H1 (cell line): ENCODE data around the gene ANKS1A. TPM values are rescaled to one million over a fixed set of nuclear protein-coding genes. Genes with fewer than 3 reads are reported as not detected.

Experiments
- CTCF ChIA-PET: fragments of 300-600 bp; sonication (Branson Sonifier 250); formaldehyde crosslinking; loops from one replicate; lab custom pipeline; 2021; ENCODE audit not compliant: partially characterized antibody; lab: Charles Lee
- POLR2A ChIA-PET: fragments of 300-600 bp; sonication (Branson Sonifier 250); formaldehyde crosslinking; loops from one replicate; lab custom pipeline; 2021; ENCODE audit warnings: inconsistent platforms; ENCODE audit not compliant: partially characterized antibody; lab: Charles Lee
- DNase-seq, 2 experiments: peaks; one replicate each; pipeline versions ENCODE4 v3.0.0 to v3.0.0-alpha.2; 2010 to 2022; ENCODE audit warnings: low spot score in 2 of 2, low read depth in 1 of 2, mixed read lengths in 1 of 2
- FAIRE-seq: peaks from 2 replicates; lab custom pipeline; 2011; peaks lifted over from hg19 to GRCh38; lab: Jason Lieb, UNC
- H2AFZ ChIP-seq: 2 replicates; pipeline ENCODE4 v1.8.1; 2012; ENCODE audit warnings: low read length, inconsistent platforms
- H2AK5ac ChIP-seq: 2 replicates; pipeline ENCODE4 v1.6.1; 2013; ENCODE audit warnings: low read depth, low read length
- H2BK120ac ChIP-seq: replicated peaks from 2 replicates; pipeline ENCODE3; 2013; ENCODE audit warnings: low read depth, low read length, inconsistent platforms
- H2BK12ac ChIP-seq: 2 replicates; pipeline ENCODE4 v1.6.1; 2013; ENCODE audit warnings: low read depth, low read length
- H2BK15ac ChIP-seq: 2 replicates; pipeline ENCODE4 v1.6.1; 2013; ENCODE audit warnings: low read length
- H2BK20ac ChIP-seq: 2 replicates; pipeline ENCODE4 v1.6.1; 2013; ENCODE audit warnings: low read length
- H2BK5ac ChIP-seq: 2 replicates; pipeline ENCODE4 v1.6.1; 2013; ENCODE audit warnings: low read depth, low read length
- H3K14ac ChIP-seq: 2 replicates; pipeline ENCODE4 v1.6.1; 2013; ENCODE audit warnings: inconsistent platforms; ENCODE audit not compliant: insufficient read length
- H3K18ac ChIP-seq: 2 replicates; pipeline ENCODE4 v1.6.1; 2013; ENCODE audit warnings: low read length; ENCODE audit errors: extremely low read depth
- H3K23ac ChIP-seq: 2 replicates; pipeline ENCODE4 v1.6.1; 2013; ENCODE audit warnings: inconsistent platforms; ENCODE audit not compliant: insufficient read length
- H3K23me2 ChIP-seq: 2 replicates; pipeline ENCODE4 v1.6.1; 2013; ENCODE audit warnings: low read depth, low read length
- H3K27ac ChIP-seq: 2 replicates; pipeline ENCODE4 v1.6.1; 2011; ENCODE audit warnings: low read depth, low read length, inconsistent platforms
- H3K27me3 ChIP-seq, 4 experiments: replicated peaks in 1 of 4; 1 replicate in 1 of 4; 2 replicates in 3 of 4; pipeline versions ENCODE4 v1.6.1 to v1.8.1; 2011 to 2013; ENCODE audit warnings: low read length in 3 of 4, mild to moderate bottlenecking in 3 of 4, inconsistent platforms in 2 of 4, mixed read lengths in 2 of 4, moderate library complexity in 1 of 4; ENCODE audit not compliant: control insufficient read depth in 3 of 4, insufficient read depth in 3 of 4; ENCODE audit errors: extremely low read depth in 1 of 4
- H3K36me3 ChIP-seq, 4 experiments: 2 replicates each; pipeline versions ENCODE4 v1.6.1 to v1.8.1; 2011 to 2013; ENCODE audit warnings: mild to moderate bottlenecking in 4 of 4, low read length in 3 of 4, moderate library complexity in 2 of 4, control low read depth in 1 of 4, inconsistent platforms in 1 of 4; ENCODE audit not compliant: insufficient read depth in 4 of 4, control insufficient read depth in 2 of 4
- H3K4ac ChIP-seq: replicated peaks from 2 replicates; pipeline ENCODE3; 2013; ENCODE audit warnings: low read length, low read depth, mixed read lengths, inconsistent platforms; ENCODE audit not compliant: insufficient read length
- H3K4me1 ChIP-seq, 4 experiments: replicated peaks in 1 of 4; 1 replicate in 1 of 4; 2 replicates in 3 of 4; pipeline versions ENCODE4 v1.6.1 to v1.8.1; 2011 to 2013; ENCODE audit warnings: low read length in 3 of 4, inconsistent platforms in 2 of 4, mixed read lengths in 1 of 4; ENCODE audit not compliant: insufficient read depth in 4 of 4, control insufficient read depth in 3 of 4
- H3K4me2 ChIP-seq, 2 experiments: 2 replicates each; pipeline versions ENCODE4 v1.6.1 to v1.8.1; 2011 to 2013; ENCODE audit warnings: low read depth in 2 of 2, low read length in 2 of 2, control low read depth in 1 of 2, inconsistent platforms in 1 of 2, mild to moderate bottlenecking in 1 of 2; ENCODE audit not compliant: insufficient read depth in 1 of 2
- H3K4me3 ChIP-seq, 4 experiments: fragments of 200-600, 300-600 bp in 1 of 4; sonication (generic), shearing (Covaris generic), sonication (Bioruptor Twin) in 1 of 4; 2 replicates each; pipeline versions ENCODE4 v1.5.1 to v1.8.1; 2011 to 2016; ENCODE audit warnings: low read length in 4 of 4, low read depth in 3 of 4, control low read depth in 2 of 4, inconsistent platforms in 2 of 4, mild to moderate bottlenecking in 2 of 4, mixed read lengths in 1 of 4, moderate library complexity in 1 of 4; ENCODE audit not compliant: insufficient read depth in 2 of 4; ENCODE audit errors: extremely low read depth in 1 of 4
- H3K56ac ChIP-seq: replicated peaks from 2 replicates; pipeline ENCODE3; 2013; ENCODE audit warnings: low read depth, mild to moderate bottlenecking, mixed read lengths, low read length, inconsistent platforms; ENCODE audit not compliant: insufficient read length
- H3K79me1 ChIP-seq: 2 replicates; pipeline ENCODE4 v1.6.1; 2013; ENCODE audit warnings: low read depth, low read length, control low read depth
- H3K79me2 ChIP-seq, 2 experiments: 2 replicates each; pipeline versions ENCODE4 v1.6.1 to v1.8.1; 2012 to 2013; ENCODE audit warnings: low read length in 2 of 2, mild to moderate bottlenecking in 2 of 2, inconsistent platforms in 1 of 2; ENCODE audit not compliant: insufficient read depth in 2 of 2, control insufficient read depth in 1 of 2
- H3K9ac ChIP-seq, 4 experiments: replicated peaks in 1 of 4; 1 replicate in 1 of 4; 2 replicates in 3 of 4; pipeline versions ENCODE4 v1.6.1 to v1.8.1; 2011 to 2013; ENCODE audit warnings: low read depth in 3 of 4, low read length in 3 of 4, control low read depth in 2 of 4, mild to moderate bottlenecking in 2 of 4, moderate library complexity in 2 of 4, inconsistent platforms in 1 of 4; ENCODE audit errors: extremely low read depth in 1 of 4
- H3K9me3 ChIP-seq, 2 experiments: 2 replicates each; pipeline versions ENCODE4 v1.6.1 to v1.8.1; 2012 to 2013; ENCODE audit warnings: mild to moderate bottlenecking in 2 of 2, moderate library complexity in 2 of 2, control low read depth in 1 of 2, inconsistent platforms in 1 of 2, low read depth in 1 of 2, low read length in 1 of 2, mixed read lengths in 1 of 2; ENCODE audit not compliant: insufficient read depth in 2 of 2
- H4K20me1 ChIP-seq, 2 experiments: replicated peaks in 1 of 2; 2 replicates each; pipeline versions ENCODE3 to v1.8.1; 2011 to 2013; ENCODE audit warnings: inconsistent platforms in 2 of 2, low read length in 2 of 2, mild to moderate bottlenecking in 1 of 2; ENCODE audit not compliant: insufficient read depth in 2 of 2, control insufficient read depth in 1 of 2
- H4K5ac ChIP-seq: 2 replicates; pipeline ENCODE4 v1.6.1; 2013; ENCODE audit warnings: low read length, low read depth, mixed read lengths, inconsistent platforms; ENCODE audit not compliant: insufficient read length
- H4K8ac ChIP-seq: 2 replicates; pipeline ENCODE4 v1.8.0; 2013; ENCODE audit warnings: mild to moderate bottlenecking, moderate library complexity, low read length, inconsistent platforms; ENCODE audit not compliant: insufficient read depth; ENCODE audit errors: extremely low read depth
- H4K91ac ChIP-seq: replicated peaks from 2 replicates; pipeline ENCODE3; 2013; ENCODE audit warnings: low read length, mixed read lengths, inconsistent platforms; ENCODE audit not compliant: insufficient read length
- CBX5 ChIP-seq: fragments of 300-800, 300-1000 bp; sonication (generic); IDR thresholded peaks from 2 replicates; pipeline ENCODE4 v1.7.1; 2016; ENCODE audit warnings: antibody characterized with exemption, low read length, low read depth
- CREB1 ChIP-seq: IDR thresholded peaks from 2 replicates; pipeline ENCODE4 v1.6.1; 2012; ENCODE audit warnings: inconsistent platforms
- MAFK ChIP-seq: IDR thresholded peaks from 2 replicates; pipeline ENCODE4 v1.6.1; 2012; ENCODE audit warnings: low read depth, mild to moderate bottlenecking, improper control_type of control experiment, low read length
- PHF8 ChIP-seq: fragments of 200-600 bp; sonication (generic); conservative IDR thresholded peaks from 2 replicates; pipeline ENCODE4 v1.7.1; 2012; ENCODE audit warnings: low read depth, mild to moderate bottlenecking, inconsistent platforms, low read length, moderate library complexity
- POU5F1 ChIP-seq: IDR thresholded peaks from 2 replicates; pipeline ENCODE4 v1.6.1; 2011; ENCODE audit warnings: low read depth, mild to moderate bottlenecking, low read length, moderate library complexity
- RBBP5 ChIP-seq: IDR thresholded peaks from 2 replicates; pipeline ENCODE4 v1.7.1; 2012; ENCODE audit warnings: low read depth, mild to moderate bottlenecking, inconsistent platforms, low read length, moderate library complexity, borderline replicate concordance
- SIX5 ChIP-seq: IDR thresholded peaks from 2 replicates; pipeline ENCODE4 v1.6.1; 2011; ENCODE audit warnings: mild to moderate bottlenecking, low read depth, low read length
- SP1 ChIP-seq: IDR thresholded peaks from 2 replicates; pipeline ENCODE4 v1.6.1; 2011; ENCODE audit warnings: low read depth, low read length
- SRF ChIP-seq: IDR thresholded peaks from 2 replicates; pipeline ENCODE4 v1.6.1; 2011; ENCODE audit warnings: mild to moderate bottlenecking, low read depth, low read length, moderate library complexity
- TEAD4 ChIP-seq: IDR thresholded peaks from 2 replicates; pipeline ENCODE4 v1.6.1; 2012; ENCODE audit warnings: low read depth, low read length, inconsistent platforms, mixed read lengths
- WGBS, 2 experiments: shearing (Covaris generic) in 1 of 2; methylation state at CpG; one replicate each; pipeline versions ENCODE4 v1.1.6 to v1.1.7; 2013 to 2015; ENCODE audit warnings: low lambda C conversion rate in 2 of 2, mixed read lengths in 2 of 2, inconsistent platforms in 1 of 2, low coverage in 1 of 2, missing lambda C conversion rate in 1 of 2; ENCODE audit not compliant: insufficient replicate concordance in 2 of 2, insufficient coverage in 1 of 2, insufficient read length in 1 of 2; ENCODE audit errors: extremely low coverage in 1 of 2, missing lambda C conversion rate in 1 of 2; 5-methylcytosine and 5-hydroxymethylcytosine counted together
- polyA plus RNA-seq, 7 experiments: library from polyadenylated mRNA; depleted of rRNA in 3 of 7; stranded (reverse) in 5 of 7; unstranded in 2 of 7; fragments of >200 nt in 5 of 7; fragments of 200-250 nt in 2 of 7; gene quantifications; 1 replicate in 5 of 7; 2 replicates in 1 of 7; 4 replicates in 1 of 7; pipeline versions ENCODE4 v1.2.1 to v1.2.3, GENCODE V29; 2011 to 2013; ENCODE audit warnings: missing spikeins in 2 of 7, mixed read lengths in 2 of 7
- total RNA-seq: library from RNA; stranded (reverse); fragmentation: NEBNext Ultra II Directional; extraction: Animal tissue kit (Norgen Biotek cat#: 25700); gene quantifications from 2 replicates; pipeline ENCODE4 v1.2.1, GENCODE V29; 2021
- TF ChIP-seq, protein P1 (sequence below): IDR thresholded peaks from 2 replicates; pipeline ENCODE4 v1.6.1; 2012; ENCODE audit warnings: inconsistent platforms
- TF ChIP-seq, protein P2 (sequence below), 3 experiments: IDR thresholded peaks; 1 replicate in 2 of 3; 2 replicates in 1 of 3; pipeline versions ENCODE4 v1.5.1 to v1.6.1; 2011; ENCODE audit warnings: low read length in 3 of 3, mild to moderate bottlenecking in 3 of 3, inconsistent platforms in 2 of 3, low read depth in 1 of 3, moderate library complexity in 1 of 3; ENCODE audit not compliant: insufficient read depth in 1 of 3; ENCODE audit errors: control extremely low read depth in 1 of 3

The ANKS1A gene
- total and polyA plus RNA-seq, 2 of the 8 experiments (the other 6 are each of a cell fraction or from before 2014, with no cell fraction given) = 9.8 to 30.9 TPM

DNA sequence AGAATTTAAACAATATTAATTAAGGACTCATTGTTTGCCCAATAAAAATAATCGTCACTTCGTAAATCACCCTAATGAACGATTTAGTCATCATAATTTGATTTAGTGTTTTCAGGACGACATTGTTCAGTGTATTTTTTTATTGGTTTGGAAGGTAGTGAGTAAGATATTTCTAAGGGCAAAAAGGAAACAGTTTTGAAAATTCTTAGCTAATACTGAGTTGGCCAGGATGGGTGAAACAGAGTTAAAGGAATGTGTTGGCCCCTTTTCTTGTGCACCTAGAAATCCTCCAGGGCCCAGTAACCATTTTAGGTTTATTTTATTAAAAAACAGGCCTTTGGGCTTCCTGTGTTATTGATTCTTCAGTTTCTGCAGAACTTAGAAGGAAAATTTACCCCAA lies 25.3 kb downstream of the ANKS1A start:
- Histone ChIP-seq H3K18ac (no peak overlapping the region), H2AK5ac (no peak overlapping the region), H4K5ac (no peak overlapping the region), H3K79me1 (peaks cover 4% of the 10 kb centered on the region), H3K9ac (no peak overlapping the region), H4K91ac (no peak overlapping the region), H3K4me1 (no peaks in the 10 kb centered on the region), H3K4me2 (no peak overlapping the region), H2BK15ac (no peak overlapping the region), H3K27me3 (no peaks in the 10 kb centered on the region), H3K23me2 (no peaks in the 10 kb centered on the region), H4K8ac (no peak overlapping the region), H2BK20ac (no peak overlapping the region), H2BK120ac (no peak overlapping the region), H2BK5ac (no peak overlapping the region), H3K56ac (no peak overlapping the region), H3K14ac (no peak overlapping the region), H3K9me3 (no peaks in the 10 kb centered on the region), H3K36me3 (no peaks in the 10 kb centered on the region), H3K27ac (no peak overlapping the region), H2BK12ac (no peak overlapping the region), H3K4ac (no peak overlapping the region), H3K4me3 (no peak overlapping the region), H3K23ac (no peak overlapping the region), H4K20me1 (peaks cover 4 to 7% of the 10 kb centered on the region in 2 experiments), H2AFZ (no peak overlapping the region), H3K79me2 (peaks cover 0 to 58% of the 10 kb centered on the region in 2 experiments)
- DNase-seq = no peak
- no peak for FAIRE-seq
- ChIA-PET CTCF (interaction anchor here (1.1 kb wide), 1 partner anchor 17 kb away, joined by 4 read pairs; no protein-coding TSS in a partner anchor), POLR2A (interaction anchor here (1.2 kb wide), 1 partner anchor 122 kb away, joined by 3 read pairs; the partner anchor contains the start of gene BLTP3A)
- 92% methylated on average over 4 of the region's 4 CpGs; no CpG with 5 or more reads in 1 of the 2 experiments for WGBS, 2 experiments
- TF ChIP-seq MAFK (no peak), CBX5 (no peak), SP1 (no peak), TEAD4 (no peak), CREB1 (no peak), SIX5 (no peak), SRF (no peak), RBBP5 (no peak), PHF8 (no peak), POU5F1 (no peak)
- TF ChIP-seq, protein P1, sequence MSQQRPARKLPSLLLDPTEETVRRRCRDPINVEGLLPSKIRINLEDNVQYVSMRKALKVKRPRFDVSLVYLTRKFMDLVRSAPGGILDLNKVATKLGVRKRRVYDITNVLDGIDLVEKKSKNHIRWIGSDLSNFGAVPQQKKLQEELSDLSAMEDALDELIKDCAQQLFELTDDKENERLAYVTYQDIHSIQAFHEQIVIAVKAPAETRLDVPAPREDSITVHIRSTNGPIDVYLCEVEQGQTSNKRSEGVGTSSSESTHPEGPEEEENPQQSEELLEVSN = no peak
- TF ChIP-seq, protein P2, sequence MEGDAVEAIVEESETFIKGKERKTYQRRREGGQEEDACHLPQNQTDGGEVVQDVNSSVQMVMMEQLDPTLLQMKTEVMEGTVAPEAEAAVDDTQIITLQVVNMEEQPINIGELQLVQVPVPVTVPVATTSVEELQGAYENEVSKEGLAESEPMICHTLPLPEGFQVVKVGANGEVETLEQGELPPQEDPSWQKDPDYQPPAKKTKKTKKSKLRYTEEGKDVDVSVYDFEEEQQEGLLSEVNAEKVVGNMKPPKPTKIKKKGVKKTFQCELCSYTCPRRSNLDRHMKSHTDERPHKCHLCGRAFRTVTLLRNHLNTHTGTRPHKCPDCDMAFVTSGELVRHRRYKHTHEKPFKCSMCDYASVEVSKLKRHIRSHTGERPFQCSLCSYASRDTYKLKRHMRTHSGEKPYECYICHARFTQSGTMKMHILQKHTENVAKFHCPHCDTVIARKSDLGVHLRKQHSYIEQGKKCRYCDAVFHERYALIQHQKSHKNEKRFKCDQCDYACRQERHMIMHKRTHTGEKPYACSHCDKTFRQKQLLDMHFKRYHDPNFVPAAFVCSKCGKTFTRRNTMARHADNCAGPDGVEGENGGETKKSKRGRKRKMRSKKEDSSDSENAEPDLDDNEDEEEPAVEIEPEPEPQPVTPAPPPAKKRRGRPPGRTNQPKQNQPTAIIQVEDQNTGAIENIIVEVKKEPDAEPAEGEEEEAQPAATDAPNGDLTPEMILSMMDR (IDR thresholded peaks at IDR 0.05; ENCODE audit: control extremely low read depth in 1 of 3, insufficient read depth in 1 of 3, low read depth in 1 of 3, low read length in 3 of 3) = no peak
